Neuron (in vitro differentiated cells): ENCODE measurements around the gene MAPRE2.

Experiments used
- H2AFZ ChIP-seq: one replicate; pipeline ENCODE4 v1.6.1; 2013; ENCODE audit warnings: low read depth, mild to moderate bottlenecking, inconsistent platforms, low read length, moderate library complexity
- H3K27me3 ChIP-seq: one replicate; pipeline ENCODE4 v1.6.1; 2013; ENCODE audit warnings: low read length; ENCODE audit not compliant: insufficient read depth
- H3K36me3 ChIP-seq: one replicate; pipeline ENCODE4 v1.6.1; 2013; ENCODE audit warnings: low read length; ENCODE audit not compliant: insufficient read depth
- H3K4me1 ChIP-seq: one replicate; pipeline ENCODE4 v1.6.1; 2013; ENCODE audit warnings: low read length; ENCODE audit not compliant: insufficient read depth
- H3K4me3 ChIP-seq: 2 replicates; pipeline ENCODE4 v1.5.1; 2013; ENCODE audit warnings: mild to moderate bottlenecking, low read length, moderate library complexity
- H3K9me3 ChIP-seq: one replicate; pipeline ENCODE4 v1.6.1; 2013; ENCODE audit warnings: low read length

MAPRE2 gene

DNA sequence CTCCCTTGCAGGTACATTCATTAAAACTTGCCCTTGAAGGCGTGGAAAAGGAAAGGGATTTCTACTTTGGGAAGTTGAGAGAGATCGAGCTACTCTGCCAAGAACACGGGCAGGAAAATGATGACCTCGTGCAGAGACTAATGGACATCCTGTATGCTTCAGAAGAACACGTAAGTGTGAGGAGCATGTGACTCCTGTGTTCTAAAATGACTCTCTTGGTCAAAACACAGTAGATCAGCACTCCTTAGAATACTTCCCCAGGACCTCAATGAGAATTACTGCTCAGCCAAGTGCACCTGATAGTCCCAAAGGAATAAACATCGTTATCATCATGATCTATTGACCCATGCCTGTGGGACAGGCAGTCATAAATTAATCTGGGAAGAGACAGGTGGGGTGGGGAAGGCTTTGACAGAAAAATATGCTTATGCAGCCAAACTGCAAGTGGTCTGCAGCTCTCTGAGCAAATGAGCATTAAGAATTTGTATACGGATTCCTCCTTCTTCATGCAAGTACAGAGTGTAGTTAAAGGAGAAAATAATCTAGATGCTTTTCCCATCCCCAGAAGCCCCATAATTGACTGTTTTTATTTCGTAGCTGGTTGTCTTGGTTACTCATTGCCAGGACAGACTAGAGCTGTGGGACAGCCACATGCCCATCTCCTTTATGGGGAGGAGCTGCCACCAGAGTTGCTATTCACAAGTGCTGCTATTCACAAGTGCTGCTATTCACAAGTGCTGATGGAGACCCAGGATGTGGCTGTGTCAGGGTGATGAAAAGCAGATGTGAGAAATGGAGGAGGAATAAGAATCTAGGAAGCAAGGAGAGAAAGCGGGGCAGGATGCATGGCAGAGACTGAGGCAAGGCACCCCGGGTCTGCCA lies 91.0 kb downstream of the MAPRE2 start:
- Histone ChIP-seq H3K9me3 (no peaks in the 10 kb centered on the region), H3K4me1 (peaks cover 10% of the 10 kb centered on the region), H3K36me3 (peaks cover 37% of the 10 kb centered on the region), H2AFZ (no peak overlapping the region), H3K27me3 (no peaks in the 10 kb centered on the region), H3K4me3 (no peak overlapping the region)

DNA sequence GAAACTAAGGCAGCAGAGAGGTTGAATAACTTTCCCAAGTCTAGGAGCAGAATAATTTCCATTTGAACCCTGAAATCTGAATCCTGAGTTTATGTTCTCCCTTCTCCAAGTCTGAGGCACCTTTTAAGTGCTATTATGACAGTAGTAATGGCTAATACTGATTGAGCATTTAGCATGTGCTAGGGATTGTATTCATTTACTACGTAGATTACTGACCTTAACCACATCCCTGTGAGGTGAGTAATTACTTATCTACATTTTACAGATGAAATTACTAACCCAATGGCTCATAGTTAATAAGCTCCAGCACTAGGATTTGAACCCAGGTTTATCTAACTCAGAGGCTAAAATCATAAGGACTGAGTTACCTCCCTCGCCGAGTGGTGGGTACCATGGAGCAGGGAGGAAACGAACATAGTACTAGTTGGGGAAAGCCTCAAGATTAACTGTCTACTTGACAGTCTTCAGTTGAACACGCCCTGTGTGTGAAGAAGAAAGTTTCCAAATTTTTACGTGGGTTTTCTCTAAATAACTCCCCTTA lies 93.0 kb downstream of the MAPRE2 start:
- H3K27me3 ChIP-seq: no peaks in the 10 kb centered on the region
- H2AFZ ChIP-seq: no peak overlapping the region
- H3K4me1 ChIP-seq: peaks cover 10% of the 10 kb centered on the region
- no peak overlapping the region for H3K4me3 ChIP-seq
- no peaks in the 10 kb centered on the region for H3K9me3 ChIP-seq
- H3K36me3 ChIP-seq: peaks cover 30% of the 10 kb centered on the region

DNA sequence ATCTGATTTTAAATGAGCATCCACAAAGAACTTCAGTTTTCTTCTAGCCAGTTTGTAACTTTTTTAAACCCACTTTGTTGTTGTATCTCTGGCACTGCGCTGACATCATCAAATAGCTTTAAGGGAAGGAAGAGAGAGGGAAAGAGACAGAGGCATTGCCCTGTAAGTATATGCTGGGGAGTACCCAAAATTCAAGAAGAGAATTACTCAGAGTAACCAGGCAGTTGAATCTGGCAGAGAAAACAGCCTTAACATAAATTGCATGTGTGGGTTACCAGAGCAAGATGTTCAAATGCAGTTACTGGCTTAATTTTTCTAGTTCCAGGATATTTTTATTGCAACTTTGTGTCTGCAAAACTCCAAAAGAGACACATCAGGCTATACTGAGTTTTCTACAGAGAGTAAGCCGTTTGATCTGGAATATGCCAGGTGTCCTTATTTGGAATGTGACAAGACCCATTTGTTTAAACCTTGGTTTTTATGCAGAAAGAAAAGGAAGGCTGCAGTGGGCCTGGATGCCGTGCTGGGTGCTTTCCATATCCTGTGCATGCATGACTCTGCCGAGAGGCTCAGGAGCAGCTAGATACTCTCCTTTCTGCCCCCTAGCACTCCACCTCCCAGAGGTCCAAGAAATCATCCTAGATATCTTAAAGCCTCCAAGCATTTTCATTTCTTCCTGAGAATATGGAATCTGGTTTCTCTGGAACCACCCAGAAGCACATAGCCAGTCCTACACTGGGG lies 93.7 kb downstream of the MAPRE2 start:
- H3K36me3 ChIP-seq: peaks cover 26% of the 10 kb centered on the region
- no peak overlapping the region for H3K4me3 ChIP-seq
- no peak overlapping the region for H2AFZ ChIP-seq
- no peaks in the 10 kb centered on the region for H3K27me3 ChIP-seq
- no peaks in the 10 kb centered on the region for H3K9me3 ChIP-seq
- H3K4me1 ChIP-seq: peaks cover 10% of the 10 kb centered on the region

DNA sequence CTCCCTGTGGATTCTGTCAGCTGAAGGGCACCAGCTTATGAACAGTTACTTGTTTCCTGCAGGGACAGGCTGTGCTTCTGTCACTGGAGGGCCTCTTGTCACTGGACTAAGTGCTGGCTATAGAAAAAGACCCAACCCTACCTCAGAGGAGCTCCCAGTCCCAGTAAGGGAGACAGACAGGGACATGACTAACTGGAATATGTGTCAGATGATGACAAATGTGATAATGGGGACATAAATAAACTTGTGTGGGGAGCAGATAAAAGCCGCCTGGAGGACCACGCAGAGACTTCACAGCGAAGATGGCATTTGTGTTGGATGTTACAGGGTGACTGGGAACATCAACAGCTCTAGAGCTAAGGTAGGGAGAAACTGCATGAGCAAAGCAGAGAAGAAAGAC lies 95.0 kb downstream of the MAPRE2 start:
- H3K36me3 ChIP-seq: peaks cover 19% of the 10 kb centered on the region
- no peaks in the 10 kb centered on the region for H3K9me3 ChIP-seq
- H3K4me1 ChIP-seq: peaks cover 10% of the 10 kb centered on the region
- H2AFZ ChIP-seq: no peak overlapping the region
- H3K27me3 ChIP-seq: no peaks in the 10 kb centered on the region
- H3K4me3 ChIP-seq: no peak overlapping the region

DNA sequence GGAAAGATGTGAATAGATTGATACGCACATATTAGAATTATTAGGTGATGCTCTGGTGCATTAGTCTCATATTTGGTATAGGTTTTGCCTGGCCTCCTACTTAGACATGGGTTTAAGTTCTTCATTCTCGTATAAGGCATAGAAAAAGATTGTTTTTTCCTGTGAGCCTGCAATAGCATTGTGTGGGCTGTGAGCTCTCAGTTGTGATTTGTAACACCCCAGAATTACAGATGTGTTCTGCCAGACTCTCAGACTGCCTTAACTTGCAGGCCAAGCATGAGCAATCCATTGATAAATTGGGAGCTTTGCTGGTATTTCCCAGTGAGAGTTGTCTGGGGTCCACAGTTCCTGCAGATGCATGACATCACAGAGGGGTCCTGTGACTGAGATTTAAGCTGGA lies 95.7 kb downstream of the MAPRE2 start:
- Histone ChIP-seq H3K4me1 (peaks cover 10% of the 10 kb centered on the region), H3K27me3 (no peaks in the 10 kb centered on the region), H3K36me3 (peaks cover 17% of the 10 kb centered on the region), H3K4me3 (no peak overlapping the region), H3K9me3 (no peaks in the 10 kb centered on the region), H2AFZ (no peak overlapping the region)

DNA sequence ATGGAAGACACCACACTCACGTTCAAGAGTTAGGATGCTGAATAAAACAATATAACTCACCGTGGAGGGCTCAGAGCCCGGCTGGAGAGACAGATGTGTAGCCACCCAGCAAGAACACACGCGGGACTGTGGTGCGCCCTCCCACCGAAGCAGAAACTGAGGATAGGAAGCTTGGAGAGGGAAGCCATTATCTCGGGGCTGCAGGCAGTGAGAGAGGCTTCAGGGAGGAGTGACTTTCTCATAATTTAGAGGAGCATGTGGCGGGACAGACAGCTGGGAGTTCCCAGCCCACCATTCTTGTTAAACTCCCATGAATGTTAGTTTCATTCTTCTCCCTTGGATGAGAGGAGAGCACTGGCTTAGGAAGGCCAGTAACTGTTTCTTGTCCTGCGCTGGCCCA lies 96.4 kb downstream of the MAPRE2 start:
- Histone ChIP-seq H3K27me3 (no peaks in the 10 kb centered on the region), H3K36me3 (peaks cover 17% of the 10 kb centered on the region), H3K9me3 (no peaks in the 10 kb centered on the region), H3K4me3 (no peak overlapping the region), H2AFZ (no peak overlapping the region), H3K4me1 (peaks cover 2% of the 10 kb centered on the region)

DNA sequence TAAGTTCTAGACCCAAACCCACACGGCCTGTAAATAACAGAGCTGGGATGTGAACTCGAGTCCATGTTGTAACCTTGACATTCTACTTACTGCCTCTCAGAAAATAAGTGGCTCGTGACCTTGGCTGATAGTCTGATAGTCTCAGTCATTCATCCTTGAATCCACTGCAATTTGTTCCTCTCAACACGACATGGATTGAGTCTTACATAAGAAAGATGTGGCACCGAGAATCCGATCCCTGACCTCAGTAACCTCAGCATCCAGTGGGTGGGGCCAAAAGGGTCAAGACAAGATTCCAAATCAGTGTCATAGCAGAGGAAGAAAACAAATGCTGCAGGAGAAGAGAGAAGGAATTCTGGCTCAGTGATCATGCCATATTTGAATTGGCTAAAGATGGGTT lies 97.6 kb downstream of the MAPRE2 start:
- Histone ChIP-seq H3K4me3 (no peak overlapping the region), H3K27me3 (no peaks in the 10 kb centered on the region), H3K4me1 (no peaks in the 10 kb centered on the region), H3K9me3 (no peaks in the 10 kb centered on the region), H2AFZ (no peak overlapping the region), H3K36me3 (peaks cover 17% of the 10 kb centered on the region)

DNA sequence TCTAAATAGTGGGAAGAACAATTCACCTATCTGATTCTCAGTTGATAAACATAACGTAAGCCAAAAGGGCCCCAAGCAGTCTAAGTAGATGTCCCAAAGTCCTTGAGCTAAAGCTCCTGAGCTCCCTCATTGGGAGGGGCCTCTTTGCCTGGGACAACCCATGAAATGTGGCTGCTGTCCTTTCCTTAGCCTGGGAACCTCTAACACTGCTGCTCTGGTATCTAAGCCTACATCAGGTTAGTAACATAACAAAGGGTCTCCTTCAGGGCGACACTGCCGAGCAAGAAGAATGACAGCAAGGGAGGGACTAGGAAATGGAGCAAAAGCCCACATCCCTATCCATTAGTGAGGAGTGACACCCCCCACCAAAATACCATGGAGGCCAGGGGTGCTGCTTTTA lies 98.3 kb downstream of the MAPRE2 start:
- Histone ChIP-seq H3K4me1 (no peaks in the 10 kb centered on the region), H3K27me3 (no peaks in the 10 kb centered on the region), H3K4me3 (no peak overlapping the region), H3K36me3 (peaks cover 13% of the 10 kb centered on the region), H3K9me3 (no peaks in the 10 kb centered on the region), H2AFZ (no peak overlapping the region)

DNA sequence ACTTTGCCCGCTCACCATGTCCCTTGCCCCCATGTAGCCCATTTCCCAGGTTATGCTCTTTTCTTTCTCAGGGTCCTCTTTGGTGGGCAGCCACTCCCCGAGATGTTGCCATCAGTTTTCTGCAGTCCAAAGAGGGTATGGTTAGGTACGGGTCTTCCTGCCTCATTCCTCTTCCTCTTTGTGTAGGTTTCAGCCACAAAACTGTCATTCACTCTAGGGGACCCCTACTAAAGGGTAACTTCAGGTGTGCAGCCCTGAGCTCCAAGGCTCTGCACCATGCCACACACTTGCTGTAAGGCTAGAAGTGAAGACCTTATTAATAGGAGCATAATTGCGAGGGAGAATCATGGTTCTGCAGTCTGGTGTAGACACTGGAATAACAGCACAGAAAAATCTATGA lies 99.9 kb downstream of the MAPRE2 start:
- Histone ChIP-seq H3K9me3 (no peaks in the 10 kb centered on the region), H3K4me1 (no peaks in the 10 kb centered on the region), H3K27me3 (no peaks in the 10 kb centered on the region), H3K4me3 (no peak overlapping the region), H2AFZ (no peak overlapping the region), H3K36me3 (peaks cover 12% of the 10 kb centered on the region)

DNA sequence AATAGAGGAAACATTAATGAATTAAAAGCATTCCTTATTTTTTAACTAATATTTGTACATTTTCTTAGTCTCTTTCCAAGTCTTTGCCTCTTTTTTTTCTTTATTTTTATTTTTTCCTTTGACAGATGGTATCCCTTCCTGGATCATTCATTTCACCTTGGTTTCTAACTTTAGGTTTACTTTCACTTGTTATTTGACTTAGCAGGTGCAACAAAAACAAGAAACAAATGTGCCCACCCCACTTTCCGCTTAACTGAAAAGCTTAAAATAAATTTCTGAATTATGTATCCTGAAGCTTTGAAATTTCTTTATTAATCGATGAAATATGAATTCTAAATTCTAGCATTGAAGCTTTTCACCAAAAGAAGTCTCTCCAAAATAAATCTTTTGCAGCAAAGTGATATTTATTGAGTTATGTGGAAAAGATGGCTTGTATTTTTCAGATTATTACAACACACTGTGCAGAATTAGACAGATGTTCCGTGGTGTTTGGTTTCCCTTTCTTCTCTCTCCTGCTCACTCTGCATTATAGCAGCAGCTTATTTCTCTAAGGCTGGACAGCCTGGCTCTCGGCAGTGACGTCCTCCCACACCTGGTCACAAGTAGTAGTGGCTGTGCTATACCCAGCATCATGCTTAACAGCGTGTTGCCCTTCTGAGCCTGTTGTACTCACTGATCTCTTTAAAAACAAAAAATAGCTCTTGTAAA lies 100.5 kb downstream of the MAPRE2 start:
- no peak overlapping the region for H3K4me3 ChIP-seq
- no peaks in the 10 kb centered on the region for H3K9me3 ChIP-seq
- no peak overlapping the region for H2AFZ ChIP-seq
- H3K27me3 ChIP-seq: no peaks in the 10 kb centered on the region
- H3K36me3 ChIP-seq: peaks cover 7% of the 10 kb centered on the region
- no peaks in the 10 kb centered on the region for H3K4me1 ChIP-seq

DNA sequence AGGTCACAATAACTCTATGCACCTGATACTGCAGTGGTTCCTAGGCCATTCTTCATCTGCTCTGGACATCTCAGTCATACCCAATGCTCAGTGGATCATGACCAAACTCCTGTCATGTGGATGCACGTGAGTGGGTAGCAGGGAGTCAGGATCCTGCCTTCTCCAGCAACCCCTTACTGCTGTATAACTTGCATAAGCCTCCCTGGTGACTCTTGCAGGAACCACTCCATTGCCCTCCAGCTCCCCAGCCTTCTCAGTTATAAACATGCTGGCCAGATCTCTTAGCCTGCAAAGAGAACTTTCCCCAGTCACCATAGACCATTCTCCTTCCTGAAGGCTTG lies 101.0 kb downstream of the MAPRE2 start:
- H3K9me3 ChIP-seq: no peaks in the 10 kb centered on the region
- H3K36me3 ChIP-seq: peaks cover 4% of the 10 kb centered on the region
- H3K4me1 ChIP-seq: no peaks in the 10 kb centered on the region
- H3K4me3 ChIP-seq: no peak overlapping the region
- H3K27me3 ChIP-seq: no peaks in the 10 kb centered on the region
- H2AFZ ChIP-seq: no peak overlapping the region

DNA sequence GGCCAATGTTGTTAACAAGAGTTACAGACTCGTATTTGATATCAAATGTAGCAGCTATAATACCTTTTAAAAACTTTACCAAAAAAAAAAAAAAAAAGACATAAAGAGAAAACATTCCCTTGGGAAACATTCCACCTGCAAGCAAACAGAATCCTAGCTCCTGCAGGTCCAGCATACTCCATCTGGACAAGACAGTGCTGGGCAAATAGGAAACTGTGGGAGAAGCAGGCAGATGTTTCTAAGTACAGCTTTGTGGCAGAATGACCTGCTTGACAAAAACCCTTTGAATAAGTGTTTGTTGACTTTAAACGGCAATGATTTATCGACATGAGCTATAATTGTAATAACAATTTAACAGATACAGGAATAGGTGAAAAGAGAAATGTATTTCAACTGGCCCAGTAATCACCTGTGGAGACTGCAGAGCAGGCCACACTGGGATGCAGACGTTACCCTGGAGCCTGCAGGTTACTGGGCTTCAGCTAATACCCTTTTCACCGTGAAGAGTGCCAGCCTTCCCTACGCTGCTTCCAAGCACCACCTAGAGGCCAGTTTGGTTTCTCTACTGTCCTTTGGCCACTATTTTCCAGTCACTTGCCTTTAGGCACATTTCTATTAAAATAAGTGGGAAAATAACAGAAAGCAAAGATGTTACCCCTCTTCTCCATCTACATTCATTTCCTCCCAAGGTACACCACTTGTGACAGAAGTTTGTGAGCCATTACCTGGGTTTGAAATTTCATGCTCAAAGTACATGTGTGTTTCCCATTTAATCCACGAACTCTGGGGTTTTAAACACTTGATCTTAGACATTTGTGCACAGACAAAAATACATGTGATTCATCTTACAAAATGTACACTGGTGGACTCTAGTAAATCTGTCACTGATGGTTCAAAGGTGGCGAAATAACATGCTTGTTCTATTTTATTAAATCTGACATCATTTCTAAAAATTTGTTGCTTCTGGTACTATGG lies 102.7 kb downstream of the MAPRE2 start:
- Histone ChIP-seq H3K4me3 (no peak overlapping the region), H3K4me1 (no peaks in the 10 kb centered on the region), H2AFZ (no peak overlapping the region), H3K9me3 (no peaks in the 10 kb centered on the region), H3K27me3 (no peaks in the 10 kb centered on the region), H3K36me3 (peaks cover 3% of the 10 kb centered on the region)
